ENCODE data around the gene ITGAL. TPM values are rescaled to one million over a fixed set of nuclear protein-coding genes. Genes with fewer than 3 reads are reported as not detected.

ITGAL gene
- total RNA-seq, 2 experiments from 2014 or later: 274 to 285 TPM

DNA sequence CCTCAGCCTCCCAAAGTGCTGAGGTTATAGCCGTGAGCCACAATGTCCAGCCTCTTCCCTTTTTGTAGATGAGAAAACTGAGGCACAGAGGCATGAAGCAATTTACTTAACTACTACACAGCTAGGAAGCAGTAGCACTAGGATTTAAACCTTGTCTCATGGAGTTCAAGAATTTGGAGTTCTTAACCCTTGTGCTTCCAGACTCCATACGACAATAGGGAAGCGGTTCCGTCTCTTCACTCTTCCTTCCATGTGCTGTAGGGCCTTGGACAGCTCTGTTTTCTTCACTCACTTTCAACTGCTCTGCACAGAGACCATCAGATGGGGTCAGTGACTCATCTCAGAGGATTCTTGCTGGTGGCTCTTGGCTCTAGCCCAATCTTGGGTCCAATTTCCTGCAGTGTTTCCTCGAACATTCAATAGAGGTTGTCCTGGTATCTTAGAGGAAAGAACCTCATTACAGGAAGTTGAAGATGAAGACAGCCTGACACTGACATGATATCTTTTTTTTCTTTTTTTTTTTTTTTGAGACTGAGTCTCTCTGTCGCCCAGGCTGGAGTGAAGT, 19.3 kb downstream of the ITGAL start:
- DNase-seq (peak; percentile 24), ATAC-seq (peak; percentile 64)
- intact Hi-C loops (cut with micrococcal nuclease): no loop called here
- Mint-ChIP-seq H3K4me3 (no peak overlapping the region), H3K27me3 (no peaks in the 10 kb centered on the region), H3K9me3 (no peaks in the 10 kb centered on the region), H3K4me1 (ENCODE audit: low read depth) (peaks cover 39% of the 10 kb centered on the region), H3K36me3 (ENCODE audit: low read depth) (peaks cover 61% of the 10 kb centered on the region), H3K27ac (peak overlapping the region; percentile 76)
- ChIA-PET POLR2A (interaction anchor here (0.6 to 5.0 kb wide), 8 partner anchors 10 to 231 kb away, joined by 3 to 29 read pairs (median 4); partner anchors contain the start of genes DCTPP1 and ZNF764), CTCF (interaction anchor here (0.7 to 1.5 kb wide), 5 partner anchors 15 to 124 kb away, joined by 3 to 5 read pairs (median 4); partner anchors contain the start of gene ITGAL)
- no peak for TF ChIP-seq CTCF (IDR thresholded peaks at IDR 0.05)

DNA sequence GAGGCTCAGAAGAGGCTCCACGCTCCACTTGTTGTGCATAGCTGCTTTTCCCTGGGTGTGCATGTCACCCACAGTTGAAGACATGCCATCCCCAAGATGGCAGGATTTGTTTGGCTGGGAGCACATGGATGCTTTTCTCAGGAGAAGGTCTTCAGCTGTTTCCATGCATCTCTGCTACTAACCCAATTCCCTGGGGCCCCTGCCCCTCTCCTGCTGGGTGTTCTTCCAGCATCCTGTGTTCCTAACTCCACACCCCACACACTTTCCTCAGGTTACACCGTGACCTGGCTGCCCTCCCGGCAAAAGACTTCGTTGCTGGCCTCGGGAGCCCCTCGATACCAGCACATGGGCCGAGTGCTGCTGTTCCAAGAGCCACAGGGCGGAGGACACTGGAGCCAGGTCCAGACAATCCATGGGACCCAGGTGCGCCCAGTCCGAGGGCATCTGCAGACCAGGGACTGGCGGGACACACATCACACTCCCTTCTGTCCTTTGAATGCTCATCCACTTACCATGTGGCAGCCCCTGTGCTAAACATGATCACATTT, 21.5 kb downstream of the ITGAL start:
- no peaks in the 10 kb centered on the region for H3K9me3 Mint-ChIP-seq
- no peak overlapping the region for H3K4me3 Mint-ChIP-seq
- DNase-seq (no peak), ATAC-seq (no peak)
- peaks cover 59% of the 10 kb centered on the region for H3K36me3 Mint-ChIP-seq (ENCODE audit: low read depth)
- H3K27me3 Mint-ChIP-seq: no peaks in the 10 kb centered on the region
- POLR2A ChIA-PET: interaction anchor here (0.9 to 5.0 kb wide), 10 partner anchors 12 to 49 kb away, joined by 3 to 29 read pairs (median 4); partner anchors contain the start of genes ITGAL and SEPHS2
- peak overlapping the region; percentile 34 for H3K27ac Mint-ChIP-seq
- CTCF ChIA-PET: interaction anchor here (1.2 to 1.3 kb wide), 2 partner anchors 64 to 84 kb away, joined by 3 read pairs; partner anchors contain the start of gene DCTPP1
- no peak for TF ChIP-seq CTCF (IDR thresholded peaks at IDR 0.05)
- intact Hi-C loops (cut with micrococcal nuclease): no loop called here
- peaks cover 31% of the 10 kb centered on the region for H3K4me1 Mint-ChIP-seq (ENCODE audit: low read depth)

DNA sequence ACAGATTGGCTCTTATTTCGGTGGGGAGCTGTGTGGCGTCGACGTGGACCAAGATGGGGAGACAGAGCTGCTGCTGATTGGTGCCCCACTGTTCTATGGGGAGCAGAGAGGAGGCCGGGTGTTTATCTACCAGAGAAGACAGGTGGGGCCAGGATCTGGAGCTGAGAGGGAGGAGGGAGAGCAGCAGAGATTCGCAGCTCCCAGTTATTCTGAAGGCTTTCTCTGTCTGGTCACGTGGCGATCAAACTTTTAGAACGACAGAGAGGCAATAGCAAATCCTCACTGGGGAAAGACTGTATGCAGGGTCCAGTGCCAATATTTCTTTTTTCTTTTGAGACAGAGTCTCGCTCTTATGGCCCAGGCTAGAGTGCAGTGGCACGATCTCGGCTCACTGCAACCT, 22.2 kb downstream of the ITGAL start:
- no peak overlapping the region for H3K4me3 Mint-ChIP-seq
- intact Hi-C loops (cut with micrococcal nuclease): no loop called here
- H3K27me3 Mint-ChIP-seq: no peaks in the 10 kb centered on the region
- no peak for TF ChIP-seq CTCF (IDR thresholded peaks at IDR 0.05)
- peaks cover 27% of the 10 kb centered on the region for H3K4me1 Mint-ChIP-seq (ENCODE audit: low read depth)
- peaks cover 57% of the 10 kb centered on the region for H3K36me3 Mint-ChIP-seq (ENCODE audit: low read depth)
- POLR2A ChIA-PET: interaction anchor here (1.0 to 2.7 kb wide), 11 partner anchors 9 to 49 kb away, joined by 3 to 17 read pairs (median 6); partner anchors contain the start of gene SEPHS2
- H3K27ac Mint-ChIP-seq: peak overlapping the region; percentile 34
- no peak for ATAC-seq
- CTCF ChIA-PET: interaction anchor here (1.1 to 1.5 kb wide), 2 partner anchors 102 to 104 kb away, joined by 4 to 5 read pairs; no protein-coding TSS in a partner anchor
- no peaks in the 10 kb centered on the region for H3K9me3 Mint-ChIP-seq
- no peak for DNase-seq

GRCh38 chr16:30499284-30499683, 26.7 kb downstream of the ITGAL start:
- no peak for TF ChIP-seq CTCF (IDR thresholded peaks at IDR 0.05)
- intact Hi-C loops (cut with micrococcal nuclease): no loop called here
- POLR2A ChIA-PET: interaction anchor here (0.7 to 3.0 kb wide), 10 partner anchors 10 to 620 kb away, joined by 3 to 16 read pairs (median 6); partner anchors contain the start of gene DCTPP1
- Mint-ChIP-seq H3K36me3 (ENCODE audit: low read depth) (peaks cover 49% of the 10 kb centered on the region), H3K9me3 (no peaks in the 10 kb centered on the region), H3K4me3 (no peak overlapping the region), H3K27ac (peak overlapping the region; percentile 55), H3K27me3 (no peaks in the 10 kb centered on the region), H3K4me1 (ENCODE audit: low read depth) (peaks cover 9% of the 10 kb centered on the region)
- DNase-seq: no peak
- ATAC-seq: no peak
- CTCF ChIA-PET: interaction anchor here (1.5 to 2.4 kb wide), 3 partner anchors 13 to 69 kb away, joined by 4 to 12 read pairs (median 6); partner anchors contain the start of gene DCTPP1
